CD4-positive, alpha-beta T cell treated with Interleukin-12 subunit alpha and Interleukin-12 subunit beta, for 1 hour (primary cell): ENCODE measurements around the gene RPL39.
"Not testable (repeated sequence)": the region's sequence is repeated elsewhere in the genome, so short reads cannot be mapped to it uniquely, and the experiment has no call there.

ENCODE experiments used
- DNase-seq: peaks from one replicate; pipeline ENCODE4 v3.0.0-alpha.2; 2020

Gene RPL39

DNA sequence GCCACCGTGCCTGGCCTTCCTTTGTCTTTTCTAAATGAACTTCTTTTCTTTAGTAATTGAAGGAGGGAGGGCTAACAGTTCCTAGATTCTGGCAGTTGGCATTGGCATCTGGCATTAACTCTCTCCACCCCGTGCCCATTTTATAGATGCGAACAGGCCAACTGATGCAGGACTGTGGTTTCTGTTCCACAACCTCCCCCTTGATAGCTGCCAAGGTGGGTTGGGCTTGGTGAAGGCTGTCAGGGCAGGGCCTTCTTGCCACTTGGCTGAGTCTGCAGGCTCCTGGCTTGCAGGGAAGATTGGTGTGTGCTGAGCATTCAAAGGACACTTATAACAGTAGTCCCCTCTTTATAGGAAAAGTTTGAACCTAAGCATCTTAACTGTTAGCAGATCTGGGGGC, 28.7 kb downstream of the RPL39 start:
- DNase-seq, result no peak

GRCh38 chrX:119760026-119760877, 31.2 kb downstream of the RPL39 start:
- no peak for DNase-seq

DNA sequence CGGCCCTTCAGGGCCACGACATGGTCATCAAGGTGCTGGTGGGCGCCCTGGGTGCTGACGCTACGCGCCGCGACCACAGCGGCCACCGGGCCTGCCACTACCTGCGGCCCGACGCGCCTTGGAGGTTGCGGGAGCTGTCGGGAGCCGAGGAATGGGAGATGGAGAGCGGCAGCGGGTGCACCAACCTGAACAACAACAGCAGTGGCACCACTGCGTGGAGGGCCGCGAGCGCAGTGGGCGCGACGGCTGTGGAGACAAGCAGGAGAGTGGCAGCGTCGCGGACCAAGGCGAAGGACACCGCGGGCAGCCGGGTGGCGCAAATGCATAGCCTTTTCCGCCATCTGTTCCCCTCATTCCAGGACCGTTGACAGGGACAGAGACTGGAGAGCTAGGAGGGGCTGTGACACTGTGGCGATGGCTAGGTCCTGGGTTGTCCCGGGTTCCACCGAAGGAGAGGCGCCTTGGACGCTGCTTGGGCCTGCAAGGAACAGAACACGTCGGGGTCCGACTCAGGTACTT, 32.1 kb downstream of the RPL39 start:
- DNase-seq, result no peak

- peak; percentile 31 for DNase-seq
Measured at GRCh38 chrX:119758731-119759247, 32.6 kb downstream of the RPL39 start.

DNA sequence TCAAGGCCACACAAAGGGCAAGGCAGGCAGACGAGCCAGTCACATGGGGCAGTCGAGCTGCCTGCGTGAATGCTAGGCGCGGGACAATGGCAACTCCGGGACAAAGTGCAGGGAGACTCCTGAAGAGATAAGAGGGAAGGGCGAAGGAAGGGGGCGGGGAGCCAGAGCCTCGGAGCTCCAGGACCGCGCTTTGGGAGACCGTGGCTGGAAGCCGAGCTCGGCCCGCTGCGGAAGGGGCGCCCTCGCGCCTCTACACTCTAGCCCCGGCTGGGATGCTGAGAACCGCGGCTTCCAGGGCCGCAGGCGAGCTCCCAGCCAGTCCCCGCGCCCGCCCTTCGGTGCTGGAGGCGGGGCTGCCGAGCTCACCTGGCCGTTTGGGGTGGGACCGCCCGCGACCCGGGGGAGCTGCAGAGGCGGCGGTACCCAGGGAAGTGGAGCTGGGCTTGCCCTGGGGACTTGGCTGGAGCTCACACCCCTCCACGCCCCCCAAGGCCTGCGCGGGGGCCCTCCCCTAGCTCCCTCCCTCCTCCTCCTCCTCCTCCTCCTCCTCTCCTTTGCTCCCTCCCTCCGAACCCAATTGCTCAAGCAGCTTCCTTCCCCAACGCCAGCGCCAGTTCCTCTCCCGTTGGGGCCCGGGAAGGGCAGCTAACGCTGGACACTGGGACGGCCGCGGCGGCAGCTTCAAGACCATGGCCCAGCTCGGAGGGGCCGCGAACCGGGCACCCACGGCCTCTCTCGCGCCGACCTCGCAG, 33.3 kb downstream of the RPL39 start, which contains the start of gene SOWAHD:
Gene SOWAHD (plus strand): TSS at position 610 of the 752 bp plus-strand sequence. CDS start 80 bp downstream, at position 690.
- peak; percentile 40 for DNase-seq

DNA sequence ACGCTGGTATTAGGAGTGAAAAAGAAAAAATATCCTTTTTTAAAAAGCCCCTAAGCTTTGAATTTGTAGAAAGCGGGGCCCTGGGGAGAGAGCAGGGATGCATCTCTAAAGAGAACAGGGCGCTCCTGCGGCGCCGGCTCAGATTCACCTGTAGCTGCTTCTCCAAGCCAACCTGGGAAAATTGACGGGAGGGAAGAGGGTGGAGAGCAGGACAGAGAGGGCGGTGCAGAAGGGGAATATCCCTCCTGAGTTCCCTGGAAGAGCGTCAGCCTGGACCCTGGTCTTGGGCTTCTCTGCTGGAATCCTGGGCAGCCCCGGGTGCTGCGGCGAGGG, 33.8 kb downstream of the RPL39 start:
- DNase-seq, result no peak

- no peak for DNase-seq
Measured at GRCh38 chrX:119756926-119757635, 34.3 kb downstream of the RPL39 start.

- peak; percentile 62 for DNase-seq
Measured at GRCh38 chrX:119755981-119756533, 35.4 kb downstream of the RPL39 start.

DNA sequence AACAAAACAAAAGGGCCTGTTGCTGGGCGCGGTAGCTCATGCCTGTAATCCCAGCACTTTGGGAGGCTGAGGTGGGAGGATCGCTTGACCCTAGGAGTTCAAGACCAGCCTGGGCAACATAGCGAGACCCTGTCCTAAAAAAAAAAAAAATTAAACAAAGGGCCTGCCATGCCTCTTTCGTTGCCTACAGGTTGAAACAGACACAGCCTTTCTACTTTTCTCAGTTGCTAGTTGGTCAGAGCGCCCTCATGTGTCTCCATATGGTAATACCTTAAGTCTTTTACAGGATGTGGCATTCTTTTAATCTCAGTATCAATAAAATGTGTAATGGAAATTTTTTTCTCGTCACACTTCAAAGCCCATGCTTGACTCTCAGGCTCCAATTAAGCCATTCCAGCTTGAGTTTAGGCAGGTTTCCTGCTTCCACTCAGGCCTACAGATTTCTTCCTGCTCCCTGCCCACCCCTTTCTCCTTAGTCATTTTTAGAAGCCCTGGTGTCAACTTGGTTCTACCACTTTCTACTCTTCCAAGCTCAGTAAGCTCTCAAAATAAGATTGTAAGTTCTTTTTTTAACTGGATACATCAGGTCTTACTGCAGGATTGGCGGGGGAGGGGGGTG, 37.7 kb downstream of the RPL39 start:
- peak; percentile 85 for DNase-seq

GRCh38 chrX:119753001-119753400, 38.4 kb downstream of the RPL39 start:
- no peak for DNase-seq

- not testable (repeated sequence) for DNase-seq
Measured at GRCh38 chrX:119750751-119751150, 40.7 kb downstream of the RPL39 start.

DNA sequence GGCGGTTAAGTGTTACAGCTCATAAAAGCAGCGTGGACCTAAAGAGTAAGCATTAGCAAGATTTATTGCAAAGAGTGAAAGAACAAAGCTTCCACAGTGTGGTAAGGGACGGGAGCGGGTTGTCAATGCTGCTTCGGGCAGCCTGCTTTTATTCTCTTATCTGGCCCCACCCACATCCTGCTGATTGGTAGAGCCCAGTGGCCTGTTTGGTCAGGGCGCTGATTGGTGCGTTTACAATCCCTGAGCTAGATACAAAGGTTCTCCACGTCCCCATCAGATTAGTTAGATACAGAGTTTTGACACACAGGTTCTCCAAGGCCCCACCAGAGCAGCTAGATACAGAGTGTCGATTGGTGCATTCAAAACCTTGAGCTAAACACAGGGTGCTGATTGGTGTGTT, 41.3 kb downstream of the RPL39 start:
- DNase-seq, result not testable (repeated sequence)

DNA sequence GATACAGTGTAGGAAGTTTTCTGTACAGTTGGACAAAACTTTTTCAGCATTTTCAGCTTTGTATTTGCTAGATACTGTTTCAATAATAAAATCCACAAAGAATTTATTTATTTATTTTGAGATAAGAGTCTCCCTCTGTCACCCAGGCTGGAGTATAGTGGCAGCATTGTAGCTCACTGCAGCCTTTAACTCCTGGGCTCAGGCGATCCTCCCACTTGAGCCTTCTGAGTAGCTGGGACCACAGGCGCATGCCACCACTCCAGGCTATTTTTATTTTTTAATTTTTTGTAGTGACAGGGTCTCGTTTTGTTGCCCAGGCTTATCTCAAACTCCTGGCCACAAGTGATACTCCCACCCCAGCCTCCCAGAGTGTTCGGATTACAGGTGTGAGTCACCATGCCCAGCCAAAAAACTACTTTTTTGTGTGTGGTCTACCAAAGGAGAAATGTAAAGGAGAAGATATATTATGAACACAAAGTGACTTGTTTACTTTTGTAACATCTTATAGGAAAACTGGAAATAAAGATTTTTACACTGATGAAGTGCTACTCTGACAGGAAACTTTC, 46.1 kb downstream of the RPL39 start:
- DNase-seq, result no peak

GRCh38 chrX:119738742-119739141, 52.7 kb downstream of the RPL39 start:
- DNase-seq, result no peak
